Neuronal stem cell (in vitro differentiated cells): Measurements from ENCODE around the gene MYL3.

Source experiments
- DNase-seq: peaks from one replicate; pipeline ENCODE4 v3.0.0-alpha.2; 2013; ENCODE audit warnings: low spot score
- H2AFZ ChIP-seq: one replicate; pipeline ENCODE4 v1.6.1; 2013; ENCODE audit warnings: mild to moderate bottlenecking, low read length, inconsistent platforms
- H2AK5ac ChIP-seq: 2 replicates; pipeline ENCODE4 v1.6.1; 2013; ENCODE audit warnings: low read depth, mild to moderate bottlenecking, inconsistent platforms, low read length, moderate library complexity, mixed read lengths
- H2BK120ac ChIP-seq: 2 replicates; pipeline ENCODE4 v1.6.1; 2013; ENCODE audit warnings: low read depth, mild to moderate bottlenecking, inconsistent platforms, low read length, moderate library complexity, mixed read lengths
- H2BK12ac ChIP-seq: one replicate; pipeline ENCODE4 v1.6.1; 2013; ENCODE audit warnings: low read length, inconsistent platforms
- H2BK15ac ChIP-seq: 2 replicates; pipeline ENCODE4 v1.6.1; 2013; ENCODE audit warnings: mild to moderate bottlenecking, low read length, inconsistent platforms, mixed read lengths
- H2BK5ac ChIP-seq: one replicate; pipeline ENCODE4 v1.6.1; 2013; ENCODE audit warnings: inconsistent platforms, mild to moderate bottlenecking, low read length, moderate library complexity
- H3K14ac ChIP-seq: one replicate; pipeline ENCODE4 v1.6.1; 2013; ENCODE audit warnings: low read length, inconsistent platforms
- H3K18ac ChIP-seq: 2 replicates; pipeline ENCODE4 v1.6.1; 2013; ENCODE audit warnings: low read length, inconsistent platforms
- H3K23ac ChIP-seq: 2 replicates; pipeline ENCODE4 v1.6.1; 2013; ENCODE audit warnings: low read depth, mild to moderate bottlenecking, mixed read lengths, low read length, inconsistent platforms; ENCODE audit not compliant: poor library complexity
- H3K27ac ChIP-seq: replicated peaks from 3 replicates; pipeline ENCODE4 v1.5.1; 2013; ENCODE audit warnings: low read length, inconsistent platforms
- H3K27me3 ChIP-seq, 3 experiments: 2 replicates each; pipeline ENCODE4 v1.6.1; 2013; ENCODE audit warnings: low read length in 3 of 3, mild to moderate bottlenecking in 2 of 3, inconsistent platforms in 1 of 3, low read depth in 1 of 3, mixed read lengths in 1 of 3, moderate library complexity in 1 of 3; ENCODE audit not compliant: control insufficient read depth in 3 of 3, insufficient read depth in 3 of 3
- H3K36me3 ChIP-seq, 2 donors: replicated peaks in 1 of 2; 2 replicates each; pipeline ENCODE4 v1.6.1; 2013; ENCODE audit warnings: low read length in 2 of 2; ENCODE audit not compliant: control insufficient read depth in 2 of 2, insufficient read depth in 2 of 2
- H3K4ac ChIP-seq: 2 replicates; pipeline ENCODE4 v1.6.1; 2013; ENCODE audit warnings: inconsistent platforms, mild to moderate bottlenecking, low read length, moderate library complexity
- H3K4me1 ChIP-seq, 2 donors: 1 replicate in 1 of 2; 2 replicates in 1 of 2; pipeline ENCODE4 v1.6.1; 2013; ENCODE audit warnings: low read length in 2 of 2, low read depth in 1 of 2; ENCODE audit not compliant: control insufficient read depth in 2 of 2, insufficient read depth in 1 of 2
- H3K4me2 ChIP-seq: one replicate; pipeline ENCODE4 v1.6.1; 2013; ENCODE audit warnings: mild to moderate bottlenecking, low read length, inconsistent platforms; ENCODE audit not compliant: insufficient read depth, poor library complexity, severe bottlenecking
- H3K4me3 ChIP-seq, 2 donors: 2 replicates each; pipeline ENCODE4 v1.5.1; 2013; ENCODE audit warnings: low read length in 2 of 2, mild to moderate bottlenecking in 2 of 2, inconsistent platforms in 1 of 2, moderate library complexity in 1 of 2
- H3K79me1 ChIP-seq: one replicate; pipeline ENCODE4 v1.6.1; 2013; ENCODE audit warnings: low read depth, mild to moderate bottlenecking, inconsistent platforms, low read length, moderate library complexity
- H3K9ac ChIP-seq: one replicate; pipeline ENCODE4 v1.6.1; 2013; ENCODE audit warnings: mild to moderate bottlenecking, low read depth, low read length, inconsistent platforms; ENCODE audit not compliant: poor library complexity
- H3K9me3 ChIP-seq, 2 donors: replicated peaks in 1 of 2; 2 replicates each; pipeline versions ENCODE3 to v1.6.1; 2013; ENCODE audit warnings: low read length in 2 of 2, mild to moderate bottlenecking in 2 of 2, inconsistent platforms in 1 of 2, low read depth in 1 of 2, mixed read lengths in 1 of 2, moderate library complexity in 1 of 2; ENCODE audit not compliant: control insufficient read depth in 2 of 2, insufficient read depth in 1 of 2
- H4K8ac ChIP-seq: one replicate; pipeline ENCODE4 v1.6.1; 2013; ENCODE audit warnings: low read depth, mild to moderate bottlenecking, inconsistent platforms, low read length, moderate library complexity
- H4K91ac ChIP-seq: one replicate; pipeline ENCODE4 v1.6.1; 2013; ENCODE audit warnings: low read length, low read depth, mild to moderate bottlenecking, inconsistent platforms; ENCODE audit not compliant: poor library complexity
- WGBS, 2 donors: extraction: QIAGEN DNeasy Blood & Tissue Kit; methylation state at CpG; one replicate each; pipeline ENCODE4 v1.1.7; 2013; ENCODE audit warnings: missing lambda C conversion rate in 2 of 2, mixed read lengths in 1 of 2; ENCODE audit not compliant: insufficient read length in 2 of 2, insufficient replicate concordance in 1 of 2; ENCODE audit errors: extremely low coverage in 2 of 2; 5-methylcytosine and 5-hydroxymethylcytosine counted together

MYL3 gene

DNA sequence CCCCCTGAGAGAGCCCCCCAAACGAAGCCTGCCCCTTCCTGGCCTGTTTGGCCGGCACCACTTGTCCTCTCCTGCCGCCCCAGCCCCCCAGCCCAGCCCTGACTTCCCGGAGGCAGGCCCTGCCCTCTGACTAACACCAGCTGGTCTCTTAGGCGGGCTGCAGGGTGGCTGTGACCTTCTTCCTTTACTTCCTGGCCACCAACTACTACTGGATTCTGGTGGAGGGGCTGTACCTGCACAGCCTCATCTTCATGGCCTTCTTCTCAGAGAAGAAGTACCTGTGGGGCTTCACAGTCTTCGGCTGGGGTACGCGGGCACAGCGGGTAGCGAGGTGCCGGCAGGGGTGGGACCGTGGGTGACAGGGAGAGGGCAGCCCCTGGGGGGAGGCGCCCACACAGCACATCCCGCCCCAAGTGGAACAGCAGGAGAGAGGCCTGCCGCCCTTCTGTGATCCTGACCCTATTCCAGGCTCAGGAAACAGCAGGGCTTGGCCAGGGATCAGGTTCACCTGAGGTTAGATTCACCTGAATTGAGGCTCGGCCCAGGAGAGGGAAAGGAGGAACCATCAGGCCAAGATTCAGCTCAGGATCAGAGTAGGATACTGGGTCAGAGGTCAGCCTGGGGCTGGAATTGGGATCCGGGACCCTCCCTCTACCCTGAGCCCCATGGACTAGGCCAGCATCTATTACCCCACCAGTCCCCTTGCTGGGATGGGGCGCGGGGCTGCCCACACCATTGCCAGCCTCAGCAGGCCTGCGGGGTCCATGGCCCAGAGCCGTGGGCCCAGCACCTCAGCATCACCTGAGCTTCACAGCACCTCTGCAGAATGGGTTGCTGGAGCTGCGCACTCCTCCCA lies 36.1 kb upstream of the MYL3 start:
- Histone ChIP-seq H2AK5ac (peak overlapping the region; percentile 93), H2BK15ac (peak overlapping the region; percentile 56), H3K9me3 (peaks cover 0 to 2% of the 10 kb centered on the region in 2 donors), H3K4me3 (no peak overlapping the region), H2AFZ (no peak overlapping the region), H3K27me3 (peaks cover 0 to 11% (median 6%) of the 10 kb centered on the region in 3 experiments), H3K27ac (no peak overlapping the region), H4K8ac (peak overlapping the region; percentile 32), H4K91ac (no peak overlapping the region), H2BK5ac (peak overlapping the region; percentile 36), H3K36me3 (no peaks in the 10 kb centered on the region), H3K4me1 (no peaks in the 10 kb centered on the region), H3K23ac (no peak overlapping the region), H2BK12ac (peak overlapping the region; percentile 54), H3K9ac (no peak overlapping the region), H3K4me2 (no peak overlapping the region), H3K79me1 (peaks cover 2% of the 10 kb centered on the region), H3K18ac (peak overlapping the region; percentile 57), H3K14ac (no peak overlapping the region), H3K4ac (no peak overlapping the region), H2BK120ac (no peak overlapping the region)
- WGBS, 2 donors, result no CpG with 5 or more reads among the region's 22 CpGs
- DNase-seq, result no peak

GRCh38 chr3:46898321-46899150 lies 35.3 kb upstream of the MYL3 start:
- peak overlapping the region; percentile 32 for H3K4me2 ChIP-seq
- no peaks in the 10 kb centered on the region for H3K4me1 ChIP-seq
- peak overlapping the region; percentile 58 for H2BK12ac ChIP-seq
- no CpG with 5 or more reads among the region's 71 CpGs for WGBS, 2 donors
- H2AFZ ChIP-seq, result no peak overlapping the region
- H3K4ac ChIP-seq, result no peak overlapping the region
- peaks cover 0 to 18% (median 6%) of the 10 kb centered on the region in 3 experiments for H3K27me3 ChIP-seq
- H3K9ac ChIP-seq, result peak overlapping the region; percentile 68
- peak overlapping the region; percentile 57 for H3K18ac ChIP-seq
- H3K27ac ChIP-seq, result no peak overlapping the region
- H2AK5ac ChIP-seq, result peak overlapping the region; percentile 93
- H3K79me1 ChIP-seq, result peaks cover 2% of the 10 kb centered on the region
- peak overlapping the region; percentile 78 for H3K14ac ChIP-seq
- peak overlapping the region; percentile 27 for H4K91ac ChIP-seq
- H3K36me3 ChIP-seq, result no peaks in the 10 kb centered on the region
- peak overlapping the region; percentile 36 for H2BK5ac ChIP-seq
- no peak overlapping the region for H3K4me3 ChIP-seq
- peak overlapping the region; percentile 92 for H3K23ac ChIP-seq
- H3K9me3 ChIP-seq, result peaks cover 0 to 2% of the 10 kb centered on the region in 2 donors
- peak overlapping the region; percentile 32 for H4K8ac ChIP-seq
- peak overlapping the region; percentile 56 for H2BK15ac ChIP-seq
- H2BK120ac ChIP-seq, result no peak overlapping the region
- DNase-seq, result no peak

- Histone ChIP-seq H4K8ac (no peak overlapping the region), H2BK120ac (no peak overlapping the region), H2BK15ac (no peak overlapping the region), H3K9me3 (peaks cover 0 to 2% of the 10 kb centered on the region in 2 donors), H3K4me1 (peaks cover 1 to 4% of the 10 kb centered on the region in 2 donors), H3K4me3 (no peak overlapping the region), H3K23ac (no peak overlapping the region), H2BK5ac (no peak overlapping the region), H3K14ac (no peak overlapping the region), H3K9ac (no peak overlapping the region), H2AFZ (no peak overlapping the region), H2AK5ac (peak overlapping the region; percentile 51), H3K36me3 (no peaks in the 10 kb centered on the region), H3K4me2 (no peak overlapping the region), H4K91ac (no peak overlapping the region), H3K4ac (no peak overlapping the region), H3K79me1 (peaks cover 2% of the 10 kb centered on the region), H3K18ac (peak overlapping the region; percentile 36), H3K27ac (no peak overlapping the region), H2BK12ac (no peak overlapping the region), H3K27me3 (peaks cover 0 to 24% (median 6%) of the 10 kb centered on the region in 3 experiments)
- DNase-seq, result no peak
- WGBS, 2 donors, result no CpG with 5 or more reads among the region's 15 CpGs
Measured at GRCh38 chr3:46897829-46898320, 34.6 kb upstream of the MYL3 start.
